GM19099 (cell line): ENCODE data around the gene MBNL1.

Experiments
- POLR2A ChIP-seq: IDR thresholded peaks from 3 replicates; pipeline ENCODE4 v1.6.1; 2011; ENCODE audit warnings: low read depth; ENCODE audit not compliant: insufficient read length; ENCODE audit errors: extremely low read depth

The MBNL1 gene

DNA sequence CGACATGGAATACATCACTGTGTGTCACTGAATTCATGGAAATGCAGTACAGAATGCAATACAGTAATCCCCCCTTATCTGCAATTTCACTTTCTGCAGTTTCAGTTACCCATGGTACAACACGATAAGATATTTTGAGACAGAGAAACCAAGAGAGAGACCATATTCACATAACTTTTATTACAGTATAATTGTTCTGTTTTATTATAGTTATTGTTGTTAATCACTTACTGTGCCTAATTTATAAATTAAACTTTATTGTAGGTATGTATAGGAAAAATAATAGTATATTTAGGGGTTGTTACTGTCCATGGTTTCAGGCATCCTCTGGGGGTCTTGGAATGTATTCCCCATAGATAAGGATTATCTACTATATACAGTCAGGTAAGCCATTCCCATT lies 61.8 kb downstream of the MBNL1 start:
- TF ChIP-seq POLR2A: no peak

DNA sequence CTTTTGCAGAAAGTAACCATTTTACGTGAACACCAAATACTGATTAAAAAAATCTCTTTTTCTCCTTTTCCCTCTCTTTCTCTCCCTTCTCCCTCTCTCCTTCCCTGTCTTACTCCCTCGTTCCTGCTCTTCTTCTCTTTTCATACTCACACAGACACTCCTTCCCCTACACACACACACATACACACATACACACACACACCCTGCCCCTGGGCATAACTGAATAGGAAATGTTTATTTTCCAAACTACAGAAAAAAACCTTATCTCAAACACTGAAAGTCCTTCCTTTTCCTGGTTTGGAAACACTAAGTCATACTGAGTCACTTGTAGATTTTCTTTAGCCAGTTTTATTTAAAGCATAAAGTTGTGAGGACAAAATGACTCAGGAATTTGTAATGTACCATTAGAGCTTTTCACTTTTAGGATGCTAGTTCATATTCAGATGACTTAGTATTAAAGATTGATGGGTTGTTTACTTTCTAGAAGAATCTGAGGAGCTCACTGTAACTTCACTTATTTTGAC lies 62.4 kb downstream of the MBNL1 start:
- no peak for TF ChIP-seq POLR2A

DNA sequence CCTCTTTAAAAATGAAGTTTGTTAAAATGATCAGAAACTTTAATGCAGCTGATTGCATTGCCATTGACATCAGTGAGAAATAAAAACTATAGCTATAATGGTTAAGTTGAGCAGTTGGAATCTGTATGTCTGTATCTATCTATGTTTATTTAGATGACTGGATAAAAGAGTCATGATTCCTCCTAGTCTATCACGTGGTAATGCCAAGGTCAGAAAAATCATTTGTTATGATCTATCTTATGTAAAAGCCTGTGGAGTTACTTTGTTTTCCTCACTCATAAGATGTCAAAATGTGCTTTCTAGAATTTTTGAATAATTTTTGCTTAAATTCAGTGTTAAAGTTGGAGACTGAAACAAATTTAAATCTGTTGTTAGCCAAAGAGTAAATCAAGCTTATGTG lies 63.3 kb downstream of the MBNL1 start:
- TF ChIP-seq POLR2A: no peak

DNA sequence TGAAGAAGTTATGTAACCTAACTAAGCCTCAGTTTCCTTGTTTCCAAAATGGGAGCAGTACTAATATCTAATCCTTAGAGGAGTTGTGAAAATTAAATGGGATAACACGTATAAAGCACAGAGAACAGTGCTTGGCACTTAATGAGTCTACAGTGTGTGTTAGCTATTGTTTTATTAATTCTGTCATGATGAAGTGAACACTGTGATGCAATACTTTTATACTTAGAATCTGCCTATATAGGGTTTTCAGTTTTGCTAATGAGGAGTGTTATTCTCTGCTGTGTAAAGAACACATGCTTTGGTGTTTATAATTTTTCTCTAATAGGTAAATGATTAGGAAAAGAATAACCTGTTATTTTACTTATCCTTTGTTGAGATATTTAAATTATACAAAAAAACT lies 65.2 kb downstream of the MBNL1 start:
- no peak for TF ChIP-seq POLR2A

DNA sequence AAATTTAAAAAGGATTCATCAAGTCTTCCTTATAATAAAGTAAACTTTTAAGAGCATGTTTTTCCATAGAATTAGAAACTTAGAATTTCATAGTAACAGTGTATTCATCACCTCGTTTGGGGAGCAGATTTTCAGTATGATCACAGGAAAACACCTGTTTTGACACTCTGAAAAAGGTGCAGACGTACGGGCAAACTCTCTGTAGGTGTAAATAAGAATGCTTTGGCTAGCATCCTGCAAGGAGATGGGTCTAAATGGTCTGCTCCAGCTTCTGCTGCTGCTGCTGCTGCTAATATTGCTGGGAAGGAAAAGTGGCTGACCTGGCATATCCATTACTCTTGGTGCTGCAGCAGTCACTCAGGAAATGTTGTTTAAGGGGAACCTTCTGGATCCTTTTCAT lies 66.0 kb downstream of the MBNL1 start:
- TF ChIP-seq POLR2A: no peak

GRCh38 chr3:152335273-152335672 lies 66.5 kb downstream of the MBNL1 start:
- no peak for TF ChIP-seq POLR2A

DNA sequence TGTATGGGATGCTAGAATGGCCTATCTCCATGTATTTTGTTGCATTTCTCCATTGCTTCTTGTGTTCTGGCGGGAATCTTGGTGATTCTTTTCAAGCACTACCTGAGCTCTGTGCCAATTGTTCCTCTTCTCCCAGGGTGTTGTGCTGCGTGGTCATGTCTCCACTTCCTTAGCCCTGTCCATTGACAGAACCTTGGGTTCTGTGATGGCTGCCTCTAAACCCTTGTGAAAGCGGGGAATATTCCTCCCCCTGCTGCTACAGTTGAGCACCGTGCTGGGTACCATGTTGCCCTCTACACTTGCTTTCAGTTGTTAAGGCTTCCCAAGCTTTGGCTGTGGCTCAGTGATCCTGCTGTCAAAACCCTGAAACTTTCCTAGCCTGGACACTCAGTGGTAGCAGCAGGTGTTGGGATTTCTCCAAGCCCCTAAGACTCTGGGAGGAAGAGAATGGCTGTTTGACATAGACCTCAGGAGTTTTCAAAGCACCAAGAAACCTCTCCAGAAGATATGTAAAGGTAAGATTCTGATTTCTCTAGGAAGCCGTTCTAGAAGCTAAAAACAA lies 69.5 kb downstream of the MBNL1 start:
- no peak for TF ChIP-seq POLR2A

- TF ChIP-seq POLR2A: no peak
These were observed 71.3 kb downstream of the MBNL1 start for GRCh38 chr3:152339881-152340505.

- TF ChIP-seq POLR2A: no peak
These were observed 76.5 kb downstream of the MBNL1 start for GRCh38 chr3:152345233-152345632.

- TF ChIP-seq POLR2A: no peak
These were observed 77.3 kb downstream of the MBNL1 start for GRCh38 chr3:152346058-152346457.

- no peak for TF ChIP-seq POLR2A
These were observed 78.0 kb downstream of the MBNL1 start for GRCh38 chr3:152346740-152347139.

DNA sequence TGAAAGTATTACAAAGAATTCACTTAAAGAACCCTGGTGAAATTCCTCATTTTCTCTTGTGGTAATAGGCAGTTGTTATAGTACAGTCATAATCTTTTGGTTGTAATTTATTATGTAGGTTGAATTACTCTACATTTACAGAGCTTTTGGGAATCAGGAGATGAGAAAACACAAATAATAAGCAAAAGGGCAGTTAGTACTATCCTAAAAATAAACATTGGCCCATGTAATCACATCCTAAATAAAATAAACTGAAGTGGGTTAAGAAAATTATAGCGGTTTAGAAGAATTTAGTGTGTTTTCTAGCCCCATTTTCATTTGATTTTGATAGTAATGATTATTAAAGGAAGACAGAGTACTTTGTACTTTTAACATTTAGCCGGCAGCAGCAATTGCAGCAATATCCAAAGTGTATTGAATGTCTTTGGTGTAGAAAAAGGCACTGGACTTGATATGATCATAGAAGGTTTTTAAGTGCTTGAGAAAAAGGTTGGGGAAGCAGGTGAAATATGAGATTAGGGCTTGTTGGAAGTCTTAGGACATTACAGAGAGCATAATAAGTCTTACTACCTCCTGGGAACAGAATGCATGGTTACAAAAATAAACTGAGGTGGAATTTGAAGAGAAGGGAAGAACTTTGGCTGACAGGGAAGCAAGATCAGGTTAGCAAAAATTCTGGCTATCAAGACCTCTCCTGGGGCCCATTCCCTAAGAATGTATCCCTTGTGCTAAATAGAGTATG lies 79.9 kb downstream of the MBNL1 start:
- no peak for TF ChIP-seq POLR2A

DNA sequence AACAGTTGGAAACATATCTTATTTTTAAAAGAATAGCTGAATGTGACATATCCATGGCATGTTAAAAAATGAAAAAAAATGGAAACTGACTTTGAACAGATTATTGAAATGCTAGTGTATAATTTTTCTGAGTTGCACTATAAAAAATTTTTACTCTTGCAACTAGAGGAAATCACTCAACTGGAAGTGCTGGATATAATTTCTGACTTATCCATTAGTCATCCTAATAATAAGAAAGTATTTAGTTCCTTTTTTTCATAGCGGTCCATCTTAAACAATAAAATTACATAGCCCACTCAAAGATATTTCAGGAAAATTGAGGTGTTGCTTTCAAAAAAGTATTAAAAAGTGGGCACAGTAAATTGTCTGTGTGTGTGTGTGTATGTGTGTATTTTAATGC lies 80.7 kb downstream of the MBNL1 start:
- no peak for TF ChIP-seq POLR2A

GRCh38 chr3:152350139-152350538 lies 81.4 kb downstream of the MBNL1 start:
- TF ChIP-seq POLR2A: no peak

DNA sequence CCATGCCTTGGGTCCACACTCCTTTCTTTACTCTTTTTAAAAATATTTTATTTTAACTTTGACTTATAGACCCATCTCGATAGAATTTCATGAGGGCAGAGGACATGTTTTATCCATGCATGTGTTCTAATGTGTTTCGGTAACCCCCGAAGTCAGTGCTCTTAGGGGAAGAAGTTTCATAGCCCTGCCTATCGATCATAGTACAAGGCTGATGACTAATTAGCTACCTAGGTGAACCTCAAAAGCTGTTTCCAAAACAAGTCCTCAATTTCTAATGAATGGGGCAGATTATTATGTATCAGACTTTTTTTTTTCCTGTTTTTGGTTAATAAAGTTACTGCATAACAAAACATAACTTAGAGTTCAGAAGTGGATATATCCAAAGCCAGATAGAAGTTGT lies 82.0 kb downstream of the MBNL1 start:
- TF ChIP-seq POLR2A: peak; percentile 6

GRCh38 chr3:152352554-152352953 lies 83.8 kb downstream of the MBNL1 start:
- no peak for TF ChIP-seq POLR2A

DNA sequence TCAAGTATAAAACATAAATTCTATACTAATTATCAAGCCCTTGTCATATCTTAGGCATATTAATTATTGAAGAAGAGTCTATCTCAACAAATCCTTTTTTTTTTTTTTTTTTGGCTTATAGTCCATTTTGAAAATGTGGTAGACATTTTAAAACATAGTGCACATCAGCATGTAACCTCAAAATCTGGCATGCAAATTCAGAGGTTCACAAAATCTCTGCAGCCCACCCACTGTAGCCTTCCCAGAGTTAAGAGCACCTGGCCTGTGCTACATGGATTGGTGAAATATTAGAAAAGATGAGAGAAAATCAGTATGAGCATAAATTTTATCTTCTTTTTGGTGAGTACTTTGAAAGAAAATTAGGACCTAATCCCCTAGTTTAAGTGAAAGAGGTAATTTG lies 84.8 kb downstream of the MBNL1 start:
- TF ChIP-seq POLR2A: no peak
